HG02798 (cell line): Measurements from ENCODE around the gene EDC4.
"Not testable (repeated sequence)": the region's sequence is repeated elsewhere in the genome, so short reads cannot be mapped to it uniquely, and the experiment has no call there.

Source experiments
- ATAC-seq: cut with Tn5 transposase; IDR thresholded peaks from one replicate; pipeline ENCODE4 v1.9.1; 2021; ENCODE audit warnings: mild to moderate bottlenecking; ENCODE audit not compliant: unreplicated experiment, poor library complexity

Gene EDC4, protein sequence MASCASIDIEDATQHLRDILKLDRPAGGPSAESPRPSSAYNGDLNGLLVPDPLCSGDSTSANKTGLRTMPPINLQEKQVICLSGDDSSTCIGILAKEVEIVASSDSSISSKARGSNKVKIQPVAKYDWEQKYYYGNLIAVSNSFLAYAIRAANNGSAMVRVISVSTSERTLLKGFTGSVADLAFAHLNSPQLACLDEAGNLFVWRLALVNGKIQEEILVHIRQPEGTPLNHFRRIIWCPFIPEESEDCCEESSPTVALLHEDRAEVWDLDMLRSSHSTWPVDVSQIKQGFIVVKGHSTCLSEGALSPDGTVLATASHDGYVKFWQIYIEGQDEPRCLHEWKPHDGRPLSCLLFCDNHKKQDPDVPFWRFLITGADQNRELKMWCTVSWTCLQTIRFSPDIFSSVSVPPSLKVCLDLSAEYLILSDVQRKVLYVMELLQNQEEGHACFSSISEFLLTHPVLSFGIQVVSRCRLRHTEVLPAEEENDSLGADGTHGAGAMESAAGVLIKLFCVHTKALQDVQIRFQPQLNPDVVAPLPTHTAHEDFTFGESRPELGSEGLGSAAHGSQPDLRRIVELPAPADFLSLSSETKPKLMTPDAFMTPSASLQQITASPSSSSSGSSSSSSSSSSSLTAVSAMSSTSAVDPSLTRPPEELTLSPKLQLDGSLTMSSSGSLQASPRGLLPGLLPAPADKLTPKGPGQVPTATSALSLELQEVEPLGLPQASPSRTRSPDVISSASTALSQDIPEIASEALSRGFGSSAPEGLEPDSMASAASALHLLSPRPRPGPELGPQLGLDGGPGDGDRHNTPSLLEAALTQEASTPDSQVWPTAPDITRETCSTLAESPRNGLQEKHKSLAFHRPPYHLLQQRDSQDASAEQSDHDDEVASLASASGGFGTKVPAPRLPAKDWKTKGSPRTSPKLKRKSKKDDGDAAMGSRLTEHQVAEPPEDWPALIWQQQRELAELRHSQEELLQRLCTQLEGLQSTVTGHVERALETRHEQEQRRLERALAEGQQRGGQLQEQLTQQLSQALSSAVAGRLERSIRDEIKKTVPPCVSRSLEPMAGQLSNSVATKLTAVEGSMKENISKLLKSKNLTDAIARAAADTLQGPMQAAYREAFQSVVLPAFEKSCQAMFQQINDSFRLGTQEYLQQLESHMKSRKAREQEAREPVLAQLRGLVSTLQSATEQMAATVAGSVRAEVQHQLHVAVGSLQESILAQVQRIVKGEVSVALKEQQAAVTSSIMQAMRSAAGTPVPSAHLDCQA (N-terminal part only)

DNA sequence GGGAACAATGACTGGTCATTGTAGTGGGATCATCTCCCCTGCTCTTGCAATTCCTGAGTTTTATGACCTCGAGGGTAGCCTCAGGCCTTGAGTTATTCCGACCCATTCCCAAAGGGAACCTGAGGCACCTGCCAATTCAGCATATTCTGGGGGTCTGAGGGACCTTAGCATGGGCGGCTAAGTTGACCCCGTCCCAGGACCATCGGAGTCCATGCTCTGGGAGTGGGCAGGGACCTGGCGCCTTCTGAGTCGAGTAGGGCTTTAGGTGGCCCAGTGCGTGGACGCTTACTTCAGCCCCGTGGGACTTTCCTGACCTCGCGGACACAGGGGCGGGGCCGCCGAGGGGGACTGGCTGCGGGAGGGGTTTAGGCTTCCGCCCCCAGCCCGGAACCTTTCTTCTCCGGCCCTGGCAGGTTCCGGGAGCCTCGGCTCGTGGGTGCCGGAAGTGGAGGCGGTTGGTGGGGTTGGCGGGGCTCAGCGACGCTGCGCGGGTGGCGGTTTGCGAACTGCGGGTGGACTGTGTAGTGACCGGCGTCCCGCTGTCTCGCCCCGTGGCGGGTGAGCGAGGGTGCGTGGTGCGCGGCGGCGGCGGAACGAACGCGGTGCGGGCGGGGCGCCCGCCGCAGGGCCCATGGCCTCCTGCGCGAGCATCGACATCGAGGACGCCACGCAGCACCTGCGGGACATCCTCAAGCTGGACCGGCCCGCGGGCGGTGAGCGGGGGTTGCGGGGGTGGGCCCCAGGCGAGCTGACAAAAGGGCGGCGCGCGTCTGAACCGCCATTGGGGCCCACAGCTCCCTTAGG, at the start of gene EDC4:
Gene EDC4, plus strand, starts transcription at position 422 of the 804 bp plus-strand sequence. Its CDS starts 210 bp downstream, at position 632.
- peak; percentile 81 for ATAC-seq

DNA sequence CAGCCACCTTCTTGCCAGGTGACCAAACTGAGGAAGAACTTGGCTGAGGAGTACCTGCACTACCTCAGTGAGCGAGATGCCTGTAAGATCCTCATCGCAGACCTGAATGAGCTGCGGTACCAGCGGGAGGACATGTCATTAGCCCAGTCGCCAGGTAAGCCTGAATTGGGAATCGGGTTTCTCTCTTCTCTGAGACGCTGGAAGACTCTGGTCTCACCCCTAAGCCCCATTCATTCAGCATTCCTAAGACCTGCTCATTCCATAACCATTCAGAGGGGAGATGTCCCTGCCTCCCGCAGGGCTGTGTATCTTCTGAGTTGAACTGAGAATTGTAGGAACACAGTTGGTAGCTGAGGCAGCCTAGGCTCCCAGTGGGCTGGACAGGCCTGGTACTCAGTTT, 47.7 kb upstream of the EDC4 start:
- no peak for ATAC-seq

DNA sequence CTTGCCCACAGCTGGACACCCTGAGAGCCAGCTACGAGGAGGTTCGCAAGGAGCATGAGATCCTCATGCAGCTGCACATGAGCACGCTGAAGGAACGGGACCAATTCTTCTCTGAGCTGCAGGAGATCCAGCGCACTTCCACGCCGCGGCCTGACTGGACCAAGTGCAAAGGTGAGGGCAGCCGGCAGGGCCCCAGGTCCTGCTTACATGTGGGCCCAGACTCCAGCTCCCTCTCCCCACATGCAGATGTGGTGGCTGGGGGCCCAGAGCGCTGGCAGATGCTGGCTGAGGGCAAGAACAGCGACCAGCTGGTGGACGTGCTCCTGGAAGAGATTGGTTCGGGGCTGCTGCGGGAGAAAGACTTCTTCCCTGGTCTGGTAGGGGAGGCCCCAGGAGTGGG, 46.9 kb upstream of the EDC4 start:
- ATAC-seq: no peak

DNA sequence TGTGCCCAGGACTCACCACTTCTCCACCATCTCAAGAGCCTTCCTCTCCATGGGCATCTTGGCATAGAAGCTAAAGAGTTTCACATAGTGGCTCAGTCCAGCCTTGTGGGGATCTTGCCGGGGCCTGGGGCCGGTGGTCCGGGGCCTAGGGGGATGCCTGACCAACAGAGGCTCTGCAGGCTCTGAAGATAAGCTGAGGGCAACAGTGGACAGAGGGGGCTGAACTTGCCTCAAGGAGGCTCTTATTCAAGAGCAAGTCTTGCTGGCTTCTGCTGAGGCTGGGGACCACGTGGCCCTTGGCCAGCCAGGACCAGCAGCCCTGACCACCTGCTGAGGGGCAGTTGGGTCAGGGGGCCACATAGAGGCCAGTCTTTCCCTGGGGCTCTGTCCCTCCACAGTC, 44.2 kb upstream of the EDC4 start:
- no peak for ATAC-seq

DNA sequence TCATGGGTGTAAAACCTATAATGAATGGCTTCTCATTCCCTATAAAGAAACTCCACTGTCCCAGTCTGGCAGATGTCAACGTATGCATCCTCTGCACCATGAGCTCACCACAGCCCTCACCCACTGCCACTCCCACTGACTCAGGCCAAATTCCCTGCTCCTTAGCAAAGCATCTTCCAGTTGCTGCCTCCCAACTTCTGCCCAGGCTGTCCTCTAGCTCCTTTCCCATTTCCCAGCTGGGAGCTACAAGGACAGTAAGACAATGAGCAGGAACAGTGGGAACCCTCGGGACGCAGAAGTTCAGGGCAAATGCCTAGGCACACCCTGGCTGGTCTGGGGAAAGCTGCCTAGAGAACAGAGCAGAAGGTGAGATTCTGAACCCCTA, 39.8 kb upstream of the EDC4 start:
- no peak for ATAC-seq

DNA sequence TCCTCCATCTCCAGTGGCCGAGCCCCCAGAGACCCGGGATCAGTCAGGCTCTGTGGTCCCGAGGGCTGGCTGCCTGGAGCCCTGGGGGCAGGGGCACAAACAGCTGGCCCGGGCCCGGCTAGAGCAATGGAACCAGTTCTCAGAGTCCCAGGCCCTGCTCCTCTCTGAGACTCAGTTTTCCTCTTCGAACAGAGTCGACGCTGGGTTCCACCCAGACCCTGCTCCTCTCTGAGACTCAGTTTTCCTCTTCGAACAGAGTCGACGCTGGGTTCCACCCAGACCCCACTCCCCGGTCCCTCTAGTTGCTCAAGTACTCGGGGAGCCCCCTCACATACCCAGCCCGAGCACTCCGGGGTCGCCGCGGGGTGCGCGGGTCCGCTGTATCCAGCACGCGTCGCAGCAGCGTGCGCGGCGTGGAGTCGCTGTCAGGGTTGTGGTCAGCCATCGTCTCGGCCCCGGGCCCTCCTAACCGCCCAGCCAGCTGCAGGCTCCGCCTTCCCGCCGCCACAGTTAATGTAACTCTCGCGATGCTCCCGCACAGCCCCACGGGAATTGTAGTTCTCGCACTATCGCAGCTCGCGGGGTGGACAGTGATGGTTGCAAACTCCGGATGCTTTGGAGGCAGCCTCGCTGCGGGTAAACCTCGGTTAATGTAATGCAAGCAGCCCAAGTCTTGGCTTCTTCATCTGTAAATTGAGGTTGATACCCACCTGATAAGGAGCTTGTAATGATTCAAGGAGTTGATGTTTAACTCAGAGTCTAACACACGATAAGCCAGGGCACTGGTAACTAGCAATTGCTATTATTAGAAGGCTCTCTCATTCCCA, 39.2 kb upstream of the EDC4 start:
- peak; percentile 99 for ATAC-seq

DNA sequence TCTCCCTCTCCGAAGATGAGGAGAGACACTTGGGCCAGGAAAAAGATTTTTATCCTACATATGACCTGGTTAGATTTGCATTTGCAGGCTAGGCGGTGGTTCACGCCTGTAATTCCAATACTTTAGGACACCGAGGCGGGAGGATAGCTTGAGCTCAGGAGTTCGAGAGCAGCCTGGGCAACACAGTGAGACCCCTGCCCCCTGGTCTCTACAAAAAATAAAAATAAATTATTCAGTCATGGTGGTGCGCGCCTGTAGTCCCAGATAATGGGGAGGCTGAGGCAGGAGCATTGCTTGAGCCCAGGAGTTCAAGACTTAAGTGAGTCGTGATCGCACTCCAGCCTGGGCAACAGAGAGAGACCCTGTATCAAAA, 38.6 kb upstream of the EDC4 start:
- no peak for ATAC-seq

DNA sequence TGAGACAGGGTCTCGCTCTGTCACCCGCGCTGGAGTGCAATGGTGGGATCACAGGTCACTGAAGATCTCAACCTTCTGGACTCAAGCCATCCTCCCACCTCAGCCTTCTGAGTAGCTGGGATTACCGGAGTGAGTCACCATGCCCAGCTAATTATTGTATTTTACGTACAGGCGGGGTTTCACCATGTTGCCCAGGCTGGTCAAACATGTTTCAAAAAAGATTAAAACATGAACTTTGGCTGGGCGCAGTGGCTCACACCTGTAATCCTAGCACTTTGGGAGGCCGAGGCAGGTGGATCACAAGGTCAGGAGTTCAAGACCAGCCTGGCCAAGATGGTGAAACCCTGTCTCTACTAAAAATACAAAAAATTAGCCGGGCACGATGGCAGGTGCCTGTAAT, 35.7 kb upstream of the EDC4 start:
- not testable (repeated sequence) for ATAC-seq

DNA sequence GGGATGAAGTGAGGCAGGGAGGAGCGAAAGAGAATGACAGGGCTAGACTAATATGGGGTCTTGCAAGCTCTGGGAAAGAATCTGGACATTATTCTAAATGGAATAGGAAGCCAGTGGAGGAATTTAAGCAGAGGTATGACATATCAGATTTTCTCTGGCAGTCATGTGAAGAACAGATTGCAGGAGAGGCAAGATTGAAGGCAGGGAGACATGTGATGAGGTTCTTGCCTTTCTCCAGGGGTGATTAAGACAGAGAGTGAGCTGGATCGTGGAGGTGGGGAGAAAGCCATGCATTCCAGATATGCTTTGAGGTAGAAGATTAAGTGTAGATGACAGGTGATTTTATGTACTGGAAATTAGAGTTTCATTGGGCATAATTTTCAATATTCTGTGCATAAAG, 35.0 kb upstream of the EDC4 start:
- no peak for ATAC-seq

DNA sequence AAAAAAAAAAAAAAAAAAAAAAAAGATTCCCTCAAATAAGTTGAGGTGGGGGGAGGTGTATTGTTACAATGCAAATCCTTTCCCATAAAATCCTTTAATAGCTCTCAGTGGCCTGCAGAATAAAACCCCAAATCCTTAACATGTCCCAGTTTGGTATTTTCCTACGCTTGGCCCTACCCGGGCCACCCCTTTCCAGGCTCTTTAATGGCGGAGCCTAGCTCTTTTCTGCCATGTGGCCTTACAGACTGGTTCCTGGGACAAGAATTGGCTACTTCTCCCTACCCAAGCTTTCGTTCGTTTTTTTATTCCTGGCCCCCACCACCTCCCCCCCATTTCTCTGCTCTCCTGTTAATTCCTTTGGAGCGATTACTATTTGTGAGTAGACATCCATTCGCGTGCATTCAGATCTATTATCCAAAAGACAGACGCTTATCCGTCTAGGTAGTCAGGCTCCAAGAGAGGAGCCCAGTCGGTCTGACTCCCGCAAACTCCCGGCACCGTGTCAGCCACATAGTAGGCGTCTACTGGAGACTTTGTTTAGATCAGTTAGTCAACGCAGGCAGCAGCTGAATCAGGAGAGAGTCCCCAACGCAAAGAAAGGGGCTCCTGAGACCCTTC, 31.5 kb upstream of the EDC4 start:
- ATAC-seq: no peak

DNA sequence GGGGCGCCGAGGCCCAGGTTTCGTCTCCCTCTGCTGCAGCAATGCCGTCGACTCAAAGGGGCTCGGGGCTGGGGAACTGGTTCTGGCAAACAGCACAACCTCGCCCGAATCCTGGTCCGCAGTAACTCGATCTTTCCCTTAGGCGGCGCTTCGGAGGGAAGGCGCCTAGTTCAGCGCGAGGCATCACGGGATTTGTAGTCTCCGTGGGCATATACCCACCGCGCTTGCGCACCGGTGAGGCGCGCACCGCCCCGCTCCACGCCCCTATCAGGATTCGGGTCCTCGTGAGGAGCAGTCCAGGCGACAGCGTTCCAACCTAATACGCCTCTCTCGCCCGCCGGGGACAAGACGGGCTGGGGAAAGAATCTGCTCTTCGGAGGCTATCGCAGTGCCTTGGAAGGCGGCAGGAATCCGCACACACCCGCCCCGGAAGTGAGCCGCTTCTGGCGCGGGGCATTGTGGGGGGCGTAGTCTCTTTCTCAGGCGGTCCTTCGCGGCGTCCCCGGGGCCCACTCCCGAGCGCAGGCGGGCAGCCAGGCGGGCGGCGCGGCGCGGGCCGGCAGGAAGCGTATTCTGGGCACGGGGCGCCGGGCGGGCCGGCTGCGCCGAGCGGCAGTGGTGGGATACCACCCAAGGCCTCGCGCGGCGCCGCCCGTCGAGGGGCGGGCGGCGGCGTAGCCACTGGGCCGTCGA, 30.9 kb upstream of the EDC4 start, which contains the start of gene THAP11:
Gene THAP11, plus strand, starts transcription at position 505 of the 693 bp plus-strand sequence. CDS start 235 bp downstream, outside the sequence.
- peak; percentile 63 for ATAC-seq

DNA sequence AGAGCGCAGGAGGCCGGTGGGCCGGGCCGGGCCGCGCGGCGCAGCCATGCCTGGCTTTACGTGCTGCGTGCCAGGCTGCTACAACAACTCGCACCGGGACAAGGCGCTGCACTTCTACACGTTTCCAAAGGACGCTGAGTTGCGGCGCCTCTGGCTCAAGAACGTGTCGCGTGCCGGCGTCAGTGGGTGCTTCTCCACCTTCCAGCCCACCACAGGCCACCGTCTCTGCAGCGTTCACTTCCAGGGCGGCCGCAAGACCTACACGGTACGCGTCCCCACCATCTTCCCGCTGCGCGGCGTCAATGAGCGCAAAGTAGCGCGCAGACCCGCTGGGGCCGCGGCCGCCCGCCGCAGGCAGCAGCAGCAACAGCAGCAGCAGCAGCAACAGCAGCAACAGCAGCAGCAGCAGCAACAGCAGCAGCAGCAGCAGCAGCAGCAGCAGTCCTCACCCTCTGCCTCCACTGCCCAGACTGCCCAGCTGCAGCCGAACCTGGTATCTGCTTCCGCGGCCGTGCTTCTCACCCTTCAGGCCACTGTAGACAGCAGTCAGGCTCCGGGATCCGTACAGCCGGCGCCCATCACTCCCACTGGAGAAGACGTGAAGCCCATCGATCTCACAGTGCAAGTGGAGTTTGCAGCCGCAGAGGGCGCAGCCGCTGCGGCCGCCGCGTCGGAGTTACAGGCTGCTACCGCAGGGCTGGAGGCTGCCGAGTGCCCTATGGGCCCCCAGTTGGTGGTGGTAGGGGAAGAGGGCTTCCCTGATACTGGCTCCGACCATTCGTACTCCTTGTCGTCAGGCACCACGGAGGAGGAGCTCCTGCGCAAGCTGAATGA, 30.1 kb upstream of the EDC4 start:
- ATAC-seq: peak; percentile 15

DNA sequence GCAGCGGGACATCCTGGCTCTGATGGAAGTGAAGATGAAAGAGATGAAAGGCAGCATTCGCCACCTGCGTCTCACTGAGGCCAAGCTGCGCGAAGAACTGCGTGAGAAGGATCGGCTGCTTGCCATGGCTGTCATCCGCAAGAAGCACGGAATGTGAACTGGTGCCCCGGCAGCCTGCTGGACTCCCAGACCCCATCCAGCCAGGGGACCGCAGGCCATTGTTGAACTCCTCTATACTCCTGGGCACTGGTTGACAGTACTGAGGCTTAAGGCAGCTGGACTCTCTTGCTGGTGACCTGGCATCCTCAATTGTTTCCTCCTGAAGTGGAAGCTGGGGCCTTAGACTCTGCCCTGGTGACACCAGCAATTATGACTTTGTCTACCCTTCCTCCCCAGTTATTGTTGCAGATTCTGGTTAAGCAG, 29.5 kb upstream of the EDC4 start:
- no peak for ATAC-seq

DNA sequence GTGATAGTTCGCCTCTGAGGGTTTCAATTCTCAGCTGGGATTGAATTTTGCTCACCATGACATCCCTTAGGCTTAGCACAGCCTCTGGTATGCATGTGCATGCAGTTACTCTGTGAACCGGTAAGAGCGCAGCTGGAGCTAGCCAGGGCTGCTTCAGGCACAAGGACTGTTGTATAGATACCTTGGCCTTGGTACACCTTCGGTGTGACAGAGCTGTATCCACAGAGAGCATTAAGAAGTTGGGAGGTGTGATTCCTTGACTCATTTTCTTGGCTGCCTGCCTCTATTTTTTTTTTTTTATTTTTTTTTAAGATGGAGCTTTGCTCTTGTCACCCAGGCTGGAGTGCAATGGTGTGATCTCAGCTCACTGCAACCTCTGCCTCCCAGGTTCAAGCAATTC, 28.4 kb upstream of the EDC4 start:
- no peak for ATAC-seq

DNA sequence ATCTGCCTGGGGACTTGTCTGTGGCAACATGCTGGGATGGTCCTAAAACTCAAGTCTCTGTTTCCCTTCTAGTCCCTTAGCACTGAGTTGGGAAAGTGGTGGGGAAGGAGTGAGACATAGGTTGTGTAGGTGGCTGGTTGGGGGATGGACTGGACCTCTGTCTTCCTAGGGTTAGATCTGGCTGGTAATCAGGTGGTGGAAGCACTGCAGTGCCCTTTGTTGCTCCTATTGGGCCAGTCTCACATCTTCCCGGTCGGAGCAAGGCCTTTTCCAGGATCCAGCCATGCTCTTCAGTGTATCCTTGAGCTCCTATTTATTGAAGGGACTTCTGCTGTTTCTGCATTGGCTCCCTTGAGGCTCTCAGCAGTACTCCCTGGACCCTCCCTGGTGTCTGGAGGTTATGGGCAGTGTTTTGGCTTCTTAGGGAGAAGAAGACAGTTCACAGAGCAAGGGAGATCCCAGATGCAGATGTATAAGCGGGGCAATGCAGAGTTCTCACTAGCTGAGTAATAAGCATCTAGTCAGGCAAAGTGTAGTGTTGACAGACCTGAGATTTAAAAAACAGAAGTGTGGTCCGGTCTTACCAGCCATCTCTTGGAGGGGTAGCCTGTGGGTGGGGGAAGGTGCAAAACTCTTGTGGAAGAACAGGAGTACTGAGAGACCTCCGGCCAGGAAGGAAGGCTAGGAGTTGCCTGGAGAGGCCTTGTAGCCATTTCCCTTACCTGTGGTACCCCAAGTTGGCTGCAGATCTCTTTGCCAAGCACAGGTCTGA, 27.4 kb upstream of the EDC4 start:
- ATAC-seq: no peak

DNA sequence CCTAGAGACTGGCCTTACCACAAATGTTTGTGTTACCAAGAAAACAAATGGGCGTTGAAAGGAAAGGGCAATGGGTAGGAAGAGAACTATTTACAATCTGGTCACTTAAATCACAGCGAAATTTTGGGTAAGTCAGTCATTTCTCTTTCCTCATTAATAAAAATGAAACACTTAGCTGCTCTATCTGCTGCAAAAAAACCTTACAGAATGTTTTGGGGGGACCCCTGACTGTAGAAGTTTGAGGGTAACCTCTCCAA, 26.9 kb upstream of the EDC4 start:
- no peak for ATAC-seq
